Vagina (tissue), 2 donors: ENCODE measurements around the gene IGLL5. TPM values are rescaled to one million over a fixed set of nuclear protein-coding genes. Genes with fewer than 3 reads are reported as not detected.

Source experiments
- DNase-seq, 2 donors: peaks; one replicate each; pipeline ENCODE4 v3.0.0-alpha.2; 2017; ENCODE audit errors: extremely low spot score in 2 of 2
- H3K27ac ChIP-seq: fragments of 200-600 bp; sonication (generic); one replicate; pipeline ENCODE4 v1.5.1; 2019
- H3K27me3 ChIP-seq: fragments of 200-600 bp; sonication (generic); one replicate; pipeline ENCODE4 v1.5.1; 2019
- H3K36me3 ChIP-seq, 2 donors: fragments of 200-600 bp; sonication (generic); one replicate each; pipeline ENCODE4 v1.5.1; 2017 to 2019
- H3K4me1 ChIP-seq: fragments of 200-600 bp; sonication (generic); one replicate; pipeline ENCODE4 v1.5.1; 2019
- H3K4me3 ChIP-seq, 2 donors: fragments of 200-600 bp; sonication (generic); 1 replicate in 1 of 2; 2 replicates in 1 of 2; pipeline ENCODE4 v1.5.1; 2016 to 2019
- H3K9me3 ChIP-seq: fragments of 200-600 bp; sonication (generic); one replicate; pipeline ENCODE4 v1.5.1; 2019
- CTCF ChIP-seq, 3 experiments: fragments of 450-650 bp in 2 of 3; fragments of 200-600 bp in 1 of 3; sonication (generic) in 1 of 3; IDR thresholded peaks; one replicate each; pipeline ENCODE4 v1.5.1; 2017 to 2019; ENCODE audit warnings: antibody characterized with exemption in 3 of 3, mild to moderate bottlenecking in 2 of 3, moderate library complexity in 2 of 3
- POLR2A ChIP-seq, 2 donors: fragments of 450-650 bp; IDR thresholded peaks; one replicate each; pipeline ENCODE4 v1.6.1; 2017; ENCODE audit warnings: antibody characterized with exemption in 2 of 2, mild to moderate bottlenecking in 2 of 2, moderate library complexity in 2 of 2
- POLR2AphosphoS5 ChIP-seq, 2 donors: sonication (generic); formaldehyde crosslinking; IDR thresholded peaks; one replicate each; pipeline ENCODE4 v1.9.0; 2017; ENCODE audit warnings: antibody characterized with exemption in 2 of 2, mild to moderate bottlenecking in 2 of 2, low read depth in 1 of 2; ENCODE audit not compliant: insufficient read depth in 1 of 2
- intact Hi-C: fragments of 100-400 bp; cut with DNase I; formaldehyde crosslinking; loops from one replicate; pipeline ENCODE4 v1.15.1; 2023
- microRNA-seq: library from miRNA; unstranded; fragments of <30 nt; microRNA quantifications from one replicate; pipeline ENCODE4, GENCODE V29; 2017; ENCODE audit warnings: borderline number of aligned reads, borderline replicate concordance
- small RNA-seq: library from RNA; depleted of rRNA; stranded (forward); fragments of <200 nt; gene quantifications from one replicate; pipeline ENCODE3, GENCODE V24; 2016
- total RNA-seq: library from RNA; depleted of rRNA; stranded (reverse); fragments of >200 nt; gene quantifications from one replicate; pipeline ENCODE4 v1.2.3, GENCODE V29; 2016

IGLL5 gene
- total RNA-seq, 1 donor from 2014 or later: 1.7 TPM

GRCh38 chr22:22942511-22943329 is 55.1 kb downstream of the IGLL5 start:
- DNase-seq: peak; percentile 64 to 84
- Histone ChIP-seq H3K4me3 (no peak overlapping the region), H3K36me3 (no peaks in the 10 kb centered on the region), H3K27ac (no peak overlapping the region), H3K9me3 (no peaks in the 10 kb centered on the region), H3K27me3 (no peaks in the 10 kb centered on the region), H3K4me1 (no peaks in the 10 kb centered on the region)
- intact Hi-C loops: no loop called here
- TF ChIP-seq POLR2A (IDR thresholded peaks at IDR 0.05) (no peak), CTCF (IDR thresholded peaks at IDR 0.05) (peak in 2 of 3 experiments; percentile 19 to 22), POLR2AphosphoS5 (IDR thresholded peaks at IDR 0.05; ENCODE audit: insufficient read depth in 1 of 2, low read depth in 1 of 2) (no peak)

- intact Hi-C loops: no loop called here
- TF ChIP-seq POLR2A (IDR thresholded peaks at IDR 0.05): no peak
- TF ChIP-seq POLR2AphosphoS5 (IDR thresholded peaks at IDR 0.05; ENCODE audit: insufficient read depth in 1 of 2, low read depth in 1 of 2): no peak
- TF ChIP-seq CTCF (IDR thresholded peaks at IDR 0.05): no peak
- Histone ChIP-seq H3K9me3 (no peaks in the 10 kb centered on the region), H3K4me3 (no peak overlapping the region), H3K27me3 (no peaks in the 10 kb centered on the region), H3K27ac (no peak overlapping the region), H3K4me1 (no peaks in the 10 kb centered on the region), H3K36me3 (no peaks in the 10 kb centered on the region)
- DNase-seq: peak in 1 of 2 donors; percentile 94
Observed at GRCh38 chr22:22943521-22944267, 56.1 kb downstream of the IGLL5 start.

- H3K36me3 ChIP-seq: no peaks in the 10 kb centered on the region
- TF ChIP-seq POLR2A (IDR thresholded peaks at IDR 0.05) (no peak), CTCF (IDR thresholded peaks at IDR 0.05) (no peak), POLR2AphosphoS5 (IDR thresholded peaks at IDR 0.05; ENCODE audit: insufficient read depth in 1 of 2, low read depth in 1 of 2) (no peak)
- peak in 1 of 2 donors; percentile 77 for DNase-seq
- no peaks in the 10 kb centered on the region for H3K27me3 ChIP-seq
- H3K9me3 ChIP-seq: no peaks in the 10 kb centered on the region
- H3K27ac ChIP-seq: no peak overlapping the region
- no peaks in the 10 kb centered on the region for H3K4me1 ChIP-seq
- intact Hi-C loops: no loop called here
- no peak overlapping the region for H3K4me3 ChIP-seq
Observed at GRCh38 chr22:22944268-22944985, 56.8 kb downstream of the IGLL5 start.

- intact Hi-C loops: no loop called here
- no peaks in the 10 kb centered on the region for H3K9me3 ChIP-seq
- no peak overlapping the region for H3K27ac ChIP-seq
- no peaks in the 10 kb centered on the region for H3K36me3 ChIP-seq
- peak in 1 of 2 donors; percentile 31 for DNase-seq
- no peak for TF ChIP-seq POLR2A (IDR thresholded peaks at IDR 0.05)
- no peak for TF ChIP-seq POLR2AphosphoS5 (IDR thresholded peaks at IDR 0.05; ENCODE audit: insufficient read depth in 1 of 2, low read depth in 1 of 2)
- no peak for TF ChIP-seq CTCF (IDR thresholded peaks at IDR 0.05)
- no peak overlapping the region for H3K4me3 ChIP-seq
- H3K27me3 ChIP-seq: no peaks in the 10 kb centered on the region
- H3K4me1 ChIP-seq: no peaks in the 10 kb centered on the region
Observed at GRCh38 chr22:22945195-22945594, 57.6 kb downstream of the IGLL5 start.

Small RNAs within 50 kb of the gene (microRNA-seq; reads per million reads assigned to microRNA genes)
- not detected for gene MIR5571

Small RNAs within 50 kb of the gene (small RNA-seq; reads per million reads assigned to genes)
- gene IGLC4: not detected
- gene IGLC5: not detected
- gene IGLJ1: not detected
- gene IGLJ2: not detected
- gene IGLJ3: not detected
- gene IGLJ4: not detected
- gene IGLJ5: not detected
- not detected for gene IGLJ6
- gene IGLJ7: not detected
- not detected for gene IGLV2-5
- gene IGLV3-2: not detected
- gene IGLV3-4: not detected
- gene IGLV3-6: not detected
- gene IGLV3-7: not detected
- gene MIR5571: not detected

Other genes starting within 250 kb of the IGLL5 start
- gene GGTLC2, start 243.2 kb upstream of the IGLL5 start, total RNA-seq: not detected
- gene GNAZ, start 182.7 kb downstream of the IGLL5 start, total RNA-seq: 11.3 TPM